ENCODE data around the gene MPZL1. TPM values are rescaled to one million over a fixed set of nuclear protein-coding genes. Genes with fewer than 3 reads are reported as not detected.

Gene MPZL1
- total RNA-seq, 4 donors from 2014 or later, result 9.2 to 15.7 (median 11.7) TPM

DNA sequence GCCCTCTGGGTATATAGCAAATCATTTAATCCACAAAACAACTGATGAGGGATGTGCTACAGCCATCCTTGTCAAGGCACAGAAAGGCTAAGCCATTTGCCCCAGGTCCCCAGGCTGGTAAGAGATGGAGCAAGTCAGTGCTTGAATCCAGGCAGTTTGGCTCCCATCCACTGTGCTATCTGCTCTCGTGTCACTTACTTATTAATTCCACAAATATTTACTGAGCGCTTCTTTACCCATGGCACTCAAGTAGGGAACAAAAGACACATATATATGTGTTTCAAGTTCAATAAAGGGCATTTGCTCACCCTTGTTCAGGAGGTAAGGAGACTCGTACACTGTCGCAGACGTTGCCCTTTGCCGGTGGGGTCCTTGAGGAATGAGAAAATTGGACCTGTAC lies 38.6 kb upstream of the MPZL1 start:
- peaks cover 72 to 89% of the 10 kb centered on the region in 2 donors for H3K4me1 ChIP-seq
- intact Hi-C loops (cut with DNase I; ENCODE audit: low total_unique reads), result no loop called here
- H3K9me3 ChIP-seq, result no peaks in the 10 kb centered on the region

DNA sequence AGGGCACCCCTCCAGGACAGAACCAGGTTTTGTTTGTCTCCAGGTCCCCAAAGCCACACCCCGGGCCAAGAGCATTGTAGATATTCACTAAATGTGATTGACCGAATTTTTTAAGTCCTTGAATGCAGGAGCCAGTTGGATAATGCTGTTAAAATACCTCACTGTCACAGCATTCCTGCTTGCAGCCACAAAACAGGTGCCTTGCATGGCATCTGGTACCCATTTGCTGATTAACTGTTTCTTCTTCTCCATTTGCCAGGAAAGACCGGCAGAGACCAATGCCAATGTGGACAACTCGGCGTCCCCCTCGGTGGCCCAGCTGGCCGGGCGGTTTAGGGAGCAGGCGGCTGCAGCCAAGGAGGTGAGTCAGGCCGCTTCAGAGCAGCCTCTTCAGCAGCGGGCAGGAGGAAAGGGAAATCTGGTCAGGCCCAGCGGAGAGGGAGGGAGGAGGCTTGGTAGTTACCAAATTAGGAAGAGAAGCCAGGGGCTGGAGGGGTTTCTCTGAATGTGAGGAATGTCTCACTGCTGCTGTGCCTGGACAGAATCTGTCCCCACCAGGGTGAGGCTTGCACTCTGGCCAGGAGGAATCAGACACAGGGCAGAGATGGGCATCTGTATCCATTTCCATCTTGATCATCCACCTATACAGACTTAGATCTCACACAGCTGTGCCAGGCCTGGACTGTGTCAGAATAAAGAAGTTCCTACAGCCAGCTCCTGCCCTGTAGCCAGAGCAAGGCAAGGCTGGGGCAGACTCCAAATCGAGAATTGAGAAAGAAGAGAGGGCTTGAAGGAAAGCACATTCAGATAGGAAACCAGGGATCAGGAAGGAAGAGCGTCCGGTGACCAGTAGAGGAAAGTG lies 37.9 kb upstream of the MPZL1 start:
- Histone ChIP-seq H3K4me1 (peaks cover 72 to 88% of the 10 kb centered on the region in 2 donors), H3K27me3 (no peaks in the 10 kb centered on the region), H3K36me3 (no peaks in the 10 kb centered on the region), H3K27ac (peak overlapping the region; percentile 82 to 92 (median 86)), H3K9me3 (no peaks in the 10 kb centered on the region), H3K4me3 (peak overlapping the region in 1 of 4 donors; percentile 29)
- TF ChIP-seq POLR2A (IDR thresholded peaks at IDR 0.05), result no peak
- in situ Hi-C loops (cut with MboI; ENCODE audit: low sequenced_read_pairs in 4 of 4), result loop anchor here in 1 of 4 donors (25.0 kb wide), 1 partner anchor 622 kb away; no protein-coding TSS in a partner anchor
- DNase-seq (peak in 1 of 2 donors; percentile 68), ATAC-seq (peak; percentile 49 to 66)
- intact Hi-C loops (cut with DNase I; ENCODE audit: low total_unique reads), result loop anchor here (2.0 kb wide), 1 partner anchor 49 kb away; no protein-coding TSS in a partner anchor

More for the DNA sequence above, 38.6 kb upstream of the MPZL1 start:
- Histone ChIP-seq H3K27ac (peak overlapping the region; percentile 82 to 92 (median 86)), H3K36me3 (no peaks in the 10 kb centered on the region), H3K27me3 (no peaks in the 10 kb centered on the region), H3K4me3 (no peak overlapping the region)
- TF ChIP-seq, protein P1, sequence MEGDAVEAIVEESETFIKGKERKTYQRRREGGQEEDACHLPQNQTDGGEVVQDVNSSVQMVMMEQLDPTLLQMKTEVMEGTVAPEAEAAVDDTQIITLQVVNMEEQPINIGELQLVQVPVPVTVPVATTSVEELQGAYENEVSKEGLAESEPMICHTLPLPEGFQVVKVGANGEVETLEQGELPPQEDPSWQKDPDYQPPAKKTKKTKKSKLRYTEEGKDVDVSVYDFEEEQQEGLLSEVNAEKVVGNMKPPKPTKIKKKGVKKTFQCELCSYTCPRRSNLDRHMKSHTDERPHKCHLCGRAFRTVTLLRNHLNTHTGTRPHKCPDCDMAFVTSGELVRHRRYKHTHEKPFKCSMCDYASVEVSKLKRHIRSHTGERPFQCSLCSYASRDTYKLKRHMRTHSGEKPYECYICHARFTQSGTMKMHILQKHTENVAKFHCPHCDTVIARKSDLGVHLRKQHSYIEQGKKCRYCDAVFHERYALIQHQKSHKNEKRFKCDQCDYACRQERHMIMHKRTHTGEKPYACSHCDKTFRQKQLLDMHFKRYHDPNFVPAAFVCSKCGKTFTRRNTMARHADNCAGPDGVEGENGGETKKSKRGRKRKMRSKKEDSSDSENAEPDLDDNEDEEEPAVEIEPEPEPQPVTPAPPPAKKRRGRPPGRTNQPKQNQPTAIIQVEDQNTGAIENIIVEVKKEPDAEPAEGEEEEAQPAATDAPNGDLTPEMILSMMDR (IDR thresholded peaks at IDR 0.05 in 4 of 5, conservative IDR thresholded peaks at IDR 0.05 in 1 of 5), result no peak
- TF ChIP-seq POLR2A (IDR thresholded peaks at IDR 0.05), result no peak
- no peak for ATAC-seq
- DNase-seq, result no peak
- in situ Hi-C loops (cut with MboI; ENCODE audit: low sequenced_read_pairs in 4 of 4), result loop anchor here in 1 of 4 donors (25.0 kb wide), 1 partner anchor 621 kb away; no protein-coding TSS in a partner anchor

DNA sequence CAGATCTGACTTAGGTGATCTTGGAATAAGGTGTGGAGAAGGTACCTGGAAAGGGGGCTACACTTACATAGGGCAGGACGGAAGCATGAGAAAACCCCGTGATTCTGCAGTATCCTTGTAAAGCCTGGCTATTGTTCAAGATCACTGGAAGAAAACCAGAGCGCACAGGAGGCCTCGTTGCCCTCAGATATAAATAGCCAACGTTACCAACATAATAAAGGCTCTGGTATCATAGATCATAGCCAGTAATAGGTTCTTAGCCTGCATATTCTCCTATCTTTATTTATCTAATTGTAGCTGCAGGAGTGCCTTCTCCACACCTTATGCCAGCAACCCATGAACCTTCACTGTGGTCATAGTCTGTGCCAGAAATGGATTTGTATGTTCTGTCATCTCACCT lies 35.9 kb upstream of the MPZL1 start:
- no peaks in the 10 kb centered on the region for H3K9me3 ChIP-seq
- H3K4me1 ChIP-seq, result peaks cover 65 to 73% of the 10 kb centered on the region in 2 donors
- peaks cover 0 to 6% of the 10 kb centered on the region in 2 donors for H3K36me3 ChIP-seq
- H3K27me3 ChIP-seq, result no peaks in the 10 kb centered on the region
- TF ChIP-seq, protein P1 (IDR thresholded peaks at IDR 0.05 in 4 of 5, conservative IDR thresholded peaks at IDR 0.05 in 1 of 5), result no peak
- TF ChIP-seq POLR2A (IDR thresholded peaks at IDR 0.05), result peak in 1 of 2 donors; percentile 14
- no peak overlapping the region for H3K4me3 ChIP-seq
- H3K27ac ChIP-seq, result peak overlapping the region; percentile 82 to 92 (median 86)
- no peak for DNase-seq
- intact Hi-C loops (cut with DNase I; ENCODE audit: low total_unique reads) (loop anchor here (2.0 kb wide), 1 partner anchor 51 kb away; no protein-coding TSS in a partner anchor), in situ Hi-C loops (cut with MboI; ENCODE audit: low sequenced_read_pairs in 4 of 4) (loop anchor here (5.0 to 25.0 kb wide), 2 partner anchors 84 to 624 kb away; no protein-coding TSS in a partner anchor)
- peak; percentile 77 to 85 for ATAC-seq

DNA sequence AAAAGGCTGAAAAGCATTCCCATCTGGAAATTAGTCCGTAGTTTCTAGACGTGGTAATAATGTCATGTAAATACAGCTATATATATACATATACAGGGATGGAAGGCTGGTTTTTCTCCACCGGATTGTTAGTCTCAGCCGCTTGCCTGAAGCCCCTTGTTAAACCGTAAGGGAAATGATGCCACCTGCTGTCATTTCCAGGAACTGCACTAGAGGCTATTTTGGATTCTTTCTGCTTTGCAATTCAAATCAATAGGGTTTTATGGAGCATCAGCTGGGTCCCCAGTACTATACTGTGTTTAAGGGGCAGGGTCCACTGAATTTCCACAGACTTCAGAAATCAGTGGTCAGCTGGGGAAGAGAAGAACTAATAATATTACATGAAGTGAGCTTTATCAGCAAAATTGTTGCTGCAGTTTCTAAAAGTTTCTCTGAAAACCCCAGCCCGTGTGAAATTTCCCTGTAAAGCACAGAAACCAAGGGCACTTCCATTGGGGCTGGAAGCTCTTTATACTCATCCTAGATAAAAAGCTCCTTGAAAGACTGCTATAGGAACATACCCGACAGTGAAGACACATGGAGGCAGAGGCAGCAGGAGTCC lies 33.8 kb upstream of the MPZL1 start:
- no peaks in the 10 kb centered on the region for H3K9me3 ChIP-seq
- H3K4me3 ChIP-seq, result no peak overlapping the region
- H3K36me3 ChIP-seq, result peaks cover 0 to 6% of the 10 kb centered on the region in 2 donors
- in situ Hi-C loops (cut with MboI; ENCODE audit: low sequenced_read_pairs in 4 of 4) (loop anchor here (5.0 to 25.0 kb wide), 2 partner anchors 86 to 626 kb away; no protein-coding TSS in a partner anchor), intact Hi-C loops (cut with DNase I; ENCODE audit: low total_unique reads) (loop anchor here (1.0 kb wide), 1 partner anchor 88 kb away; no protein-coding TSS in a partner anchor)
- H3K4me1 ChIP-seq, result peaks cover 46 to 61% of the 10 kb centered on the region in 2 donors
- H3K27ac ChIP-seq, result peak overlapping the region; percentile 82 to 92 (median 86)
- TF ChIP-seq POLR2A (IDR thresholded peaks at IDR 0.05), result no peak
- TF ChIP-seq, protein P1 (IDR thresholded peaks at IDR 0.05 in 4 of 5, conservative IDR thresholded peaks at IDR 0.05 in 1 of 5), result peak; percentile 91 to 96 (median 95)
- H3K27me3 ChIP-seq, result no peaks in the 10 kb centered on the region
- DNase-seq (peak; percentile 51 to 68), ATAC-seq (peak; percentile 38 to 39)

Data from gastrocnemius medialis (tissue), 4 donors.